Right renal pelvis (tissue), 4 donors: ENCODE data around the gene SNRNP25. TPM values are rescaled to one million over a fixed set of nuclear protein-coding genes. Genes with fewer than 3 reads are reported as not detected.

Source experiments
- DNase-seq, 4 donors: peaks; one replicate each; pipeline ENCODE4 v3.0.0-alpha.2; 2013; ENCODE audit warnings: low read depth in 4 of 4, low spot score in 3 of 4, missing footprints in 1 of 4
- polyA plus RNA-seq, 4 donors: library from polyadenylated mRNA; unstranded; fragments of 120-200 nt; gene quantifications; one replicate each; pipeline ENCODE4 v1.2.1, GENCODE V29; 2013; ENCODE audit not compliant: insufficient read length in 4 of 4

SNRNP25 gene
- polyA plus RNA-seq, 4 donors = 41.8 to 52.1 (median 47.6) TPM

GRCh38 chr16:92431-93339, 39.1 kb downstream of the SNRNP25 start:
- no peak for DNase-seq

- DNase-seq = no peak
Observed at GRCh38 chr16:94918-95265, 41.3 kb downstream of the SNRNP25 start.

- peak in 1 of 4 donors; percentile 65 for DNase-seq
Observed at GRCh38 chr16:96935-97381, 43.3 kb downstream of the SNRNP25 start.

GRCh38 chr16:97822-98221, 44.2 kb downstream of the SNRNP25 start:
- no peak for DNase-seq

GRCh38 chr16:100989-101388, 47.4 kb downstream of the SNRNP25 start:
- no peak for DNase-seq

- DNase-seq = no peak
Observed at GRCh38 chr16:101586-101985, 48.0 kb downstream of the SNRNP25 start.

- DNase-seq = no peak
Observed at GRCh38 chr16:102060-102855, 48.6 kb downstream of the SNRNP25 start.

GRCh38 chr16:104355-104754, 50.7 kb downstream of the SNRNP25 start:
- DNase-seq = no peak

- no peak for DNase-seq
Observed at GRCh38 chr16:104928-105327, 51.3 kb downstream of the SNRNP25 start.

- no peak for DNase-seq
Observed at GRCh38 chr16:105521-105920, 51.9 kb downstream of the SNRNP25 start.

- peak; percentile 60 to 65 (median 62) for DNase-seq
Observed at GRCh38 chr16:106623-107324, 53.1 kb downstream of the SNRNP25 start.

Other genes starting within 250 kb of the SNRNP25 start
- gene POLR3K, start 220 bp upstream of the SNRNP25 start, polyA plus RNA-seq = 10 to 100 TPM; 11.3 to 13.2 (median 12.9) TPM
- 10 to 100 TPM; 21.4 to 28.8 (median 28.1) TPM for gene RHBDF1, start 18.8 kb downstream of the SNRNP25 start, polyA plus RNA-seq
- 10 to 100 TPM; 20.7 to 35.2 (median 23.2) TPM for gene MPG, start 24.4 kb downstream of the SNRNP25 start, polyA plus RNA-seq
- 10 to 100 TPM; 26.4 to 32.2 (median 29.6) TPM for gene NPRL3, start 84.8 kb downstream of the SNRNP25 start, polyA plus RNA-seq
- 1 to 10 TPM in 2 of 4 donors, under 1 TPM in 2; 0.37 to 4.2 (median 1.7) TPM for gene HBZ, start 98.8 kb downstream of the SNRNP25 start, polyA plus RNA-seq
- 1 to 10 TPM; 2.1 to 5.7 (median 3.7) TPM for gene HBM, start 112.2 kb downstream of the SNRNP25 start, polyA plus RNA-seq
- gene HBA2, start 119.0 kb downstream of the SNRNP25 start, polyA plus RNA-seq = 1,000 to 10,000 TPM in 3 of 4 donors, 100 to 1,000 TPM in 1; 794 to 1,266 (median 1,092) TPM
- gene HBA1, start 122.9 kb downstream of the SNRNP25 start, polyA plus RNA-seq = 100 to 1,000 TPM; 530 to 845 (median 681) TPM
- gene HBQ1, start 126.6 kb downstream of the SNRNP25 start, polyA plus RNA-seq = under 1 TPM; 0.51 to 0.90 (median 0.78) TPM
- 100 to 1,000 TPM; 104 to 141 (median 122) TPM for gene LUC7L, start 175.6 kb downstream of the SNRNP25 start, polyA plus RNA-seq
- gene FAM234A, start 181.0 kb downstream of the SNRNP25 start, polyA plus RNA-seq = 10 to 100 TPM; 75.5 to 88.2 (median 81.5) TPM
- gene RGS11, start 222.1 kb downstream of the SNRNP25 start, polyA plus RNA-seq = 1 to 10 TPM in 3 of 4 donors, under 1 TPM in 1; 0.68 to 2.8 (median 1.9) TPM
- gene ARHGDIG, start 226.8 kb downstream of the SNRNP25 start, polyA plus RNA-seq = 1 to 10 TPM; 1.9 to 5.6 (median 3.5) TPM
- gene PDIA2, start 229.3 kb downstream of the SNRNP25 start, polyA plus RNA-seq = 1 to 10 TPM in 2 of 4 donors, under 1 TPM in 2; 0.53 to 2.0 (median 1.2) TPM